ENCODE data around the gene PRKAR2A. TPM values are rescaled to one million over a fixed set of nuclear protein-coding genes. Genes with fewer than 3 reads are reported as not detected.

PRKAR2A gene
- total RNA-seq, 2 donors from 2014 or later, result 14.8 to 32.0 TPM

DNA sequence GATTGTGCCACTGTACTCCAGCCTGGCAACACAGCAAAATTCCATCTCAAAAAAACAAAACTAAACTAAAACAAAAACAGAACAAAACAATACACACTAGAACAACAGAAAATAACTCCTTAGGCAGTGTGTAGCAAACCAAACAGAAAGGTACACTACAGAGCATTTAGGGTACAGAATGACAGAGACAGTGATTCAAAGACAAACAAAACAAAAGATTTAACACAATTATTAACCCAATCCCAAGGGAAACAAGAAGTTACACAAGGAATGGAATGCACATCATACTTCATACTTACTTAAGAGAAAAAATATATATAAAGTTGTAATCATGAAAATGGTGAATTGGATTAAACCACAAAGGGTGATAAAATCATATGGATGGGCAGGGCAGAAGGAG lies 38.1 kb upstream of the PRKAR2A start:
- no peak overlapping the region for H3K4me3 ChIP-seq
- no peaks in the 10 kb centered on the region for H3K9me3 ChIP-seq
- no peak for TF ChIP-seq POLR2A (IDR thresholded peaks at IDR 0.05)
- TF ChIP-seq, protein P1, sequence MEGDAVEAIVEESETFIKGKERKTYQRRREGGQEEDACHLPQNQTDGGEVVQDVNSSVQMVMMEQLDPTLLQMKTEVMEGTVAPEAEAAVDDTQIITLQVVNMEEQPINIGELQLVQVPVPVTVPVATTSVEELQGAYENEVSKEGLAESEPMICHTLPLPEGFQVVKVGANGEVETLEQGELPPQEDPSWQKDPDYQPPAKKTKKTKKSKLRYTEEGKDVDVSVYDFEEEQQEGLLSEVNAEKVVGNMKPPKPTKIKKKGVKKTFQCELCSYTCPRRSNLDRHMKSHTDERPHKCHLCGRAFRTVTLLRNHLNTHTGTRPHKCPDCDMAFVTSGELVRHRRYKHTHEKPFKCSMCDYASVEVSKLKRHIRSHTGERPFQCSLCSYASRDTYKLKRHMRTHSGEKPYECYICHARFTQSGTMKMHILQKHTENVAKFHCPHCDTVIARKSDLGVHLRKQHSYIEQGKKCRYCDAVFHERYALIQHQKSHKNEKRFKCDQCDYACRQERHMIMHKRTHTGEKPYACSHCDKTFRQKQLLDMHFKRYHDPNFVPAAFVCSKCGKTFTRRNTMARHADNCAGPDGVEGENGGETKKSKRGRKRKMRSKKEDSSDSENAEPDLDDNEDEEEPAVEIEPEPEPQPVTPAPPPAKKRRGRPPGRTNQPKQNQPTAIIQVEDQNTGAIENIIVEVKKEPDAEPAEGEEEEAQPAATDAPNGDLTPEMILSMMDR (IDR thresholded peaks at IDR 0.05), result no peak
- H3K4me1 ChIP-seq, result no peaks in the 10 kb centered on the region
- no peaks in the 10 kb centered on the region for H3K27me3 ChIP-seq
- DNase-seq, result no peak
- H3K36me3 ChIP-seq (replicated peaks in 1 of 2; ENCODE audit: insufficient read depth in 1 of 2, low read depth in 2 of 2), result no peaks in the 10 kb centered on the region
- no peak for ATAC-seq
- H3K27ac ChIP-seq, result no peak overlapping the region
- intact Hi-C loops (cut with DNase I), result no loop called here

DNA sequence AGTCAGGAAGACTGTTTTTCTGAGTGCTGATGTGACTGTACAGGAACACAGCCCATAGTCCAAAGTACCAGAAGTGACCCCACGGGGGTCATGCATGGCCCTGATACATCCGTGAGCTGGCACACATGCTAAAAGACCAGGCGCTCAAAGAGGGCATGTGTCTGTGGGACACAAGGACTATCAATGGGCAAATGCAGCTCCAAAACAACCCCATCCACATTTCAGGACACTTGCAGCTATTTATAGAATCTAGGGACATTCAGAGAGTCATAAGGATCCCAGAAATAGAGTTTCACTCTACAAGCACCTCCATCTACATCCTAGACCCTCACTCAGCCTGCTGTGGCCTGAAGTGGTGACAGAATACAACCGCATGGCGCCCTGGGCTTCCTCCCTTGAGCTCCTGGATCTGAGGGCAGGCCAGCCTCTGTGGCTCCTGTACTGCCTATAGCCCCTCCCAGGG lies 34.0 kb upstream of the PRKAR2A start:
- H3K36me3 ChIP-seq (replicated peaks in 1 of 2; ENCODE audit: insufficient read depth in 1 of 2, low read depth in 2 of 2), result no peaks in the 10 kb centered on the region
- no peak for ATAC-seq

DNA sequence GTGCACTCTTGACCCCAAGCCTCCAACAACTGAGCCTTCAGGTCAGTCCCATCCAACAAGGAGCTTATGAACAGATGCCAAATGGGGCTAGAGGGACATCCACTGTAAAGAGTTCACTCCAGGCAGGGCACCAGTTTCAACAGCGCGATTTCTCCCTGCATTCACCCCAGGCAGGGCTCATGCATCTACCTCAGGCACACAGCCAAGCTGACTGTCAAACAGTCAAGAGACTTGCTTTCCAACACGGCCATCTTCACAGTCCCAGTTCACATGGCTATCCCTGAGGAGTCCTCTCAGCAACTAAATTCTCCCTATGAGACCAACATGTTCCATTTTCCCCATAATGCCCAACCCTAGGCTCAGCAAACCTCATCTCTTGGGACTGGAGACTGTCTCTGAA lies 33.3 kb upstream of the PRKAR2A start:
- no peaks in the 10 kb centered on the region for H3K27me3 ChIP-seq
- no peak overlapping the region for H3K4me3 ChIP-seq
- no peaks in the 10 kb centered on the region for H3K4me1 ChIP-seq
- ATAC-seq (no peak), DNase-seq (no peak)
- no peak overlapping the region for H3K27ac ChIP-seq
- no peaks in the 10 kb centered on the region for H3K9me3 ChIP-seq
- 81 to 83% methylated on average over 3 of the region's 3 CpGs for WGBS, 2 donors
- intact Hi-C loops (cut with DNase I), result no loop called here
- no peak for TF ChIP-seq POLR2A (IDR thresholded peaks at IDR 0.05)
- TF ChIP-seq, protein P1 (IDR thresholded peaks at IDR 0.05), result no peak
- no peaks in the 10 kb centered on the region for H3K36me3 ChIP-seq (replicated peaks in 1 of 2; ENCODE audit: insufficient read depth in 1 of 2, low read depth in 2 of 2)

More for the DNA sequence above, 34.0 kb upstream of the PRKAR2A start:
- WGBS, 2 donors, result 96 to 100% methylated on average over 5 of the region's 5 CpGs
- Histone ChIP-seq H3K4me3 (no peak overlapping the region), H3K4me1 (no peaks in the 10 kb centered on the region), H3K9me3 (no peaks in the 10 kb centered on the region), H3K27ac (no peak overlapping the region), H3K27me3 (no peaks in the 10 kb centered on the region)
- DNase-seq, result no peak
- TF ChIP-seq, protein P1 (IDR thresholded peaks at IDR 0.05), result no peak
- no peak for TF ChIP-seq POLR2A (IDR thresholded peaks at IDR 0.05)
- intact Hi-C loops (cut with DNase I), result no loop called here

DNA sequence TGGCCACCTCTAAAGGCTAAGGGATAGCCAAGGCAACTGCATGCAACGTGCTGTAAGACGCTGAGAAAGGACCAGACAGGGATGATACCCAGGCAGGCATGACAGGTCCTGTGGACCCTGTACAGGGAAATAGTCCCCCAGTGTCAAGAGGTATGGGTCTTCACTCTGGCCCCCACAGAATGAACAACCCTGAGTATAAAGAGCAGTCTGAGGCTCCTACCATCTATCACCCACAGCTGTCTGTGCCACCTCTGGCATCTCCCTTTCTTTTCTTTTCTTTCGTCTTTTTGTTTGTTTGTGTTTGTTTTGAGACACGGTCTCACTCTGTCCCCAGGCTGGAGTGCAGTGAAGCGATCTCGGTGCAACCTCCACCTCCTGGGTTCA lies 32.3 kb upstream of the PRKAR2A start:
- Histone ChIP-seq H3K36me3 (replicated peaks in 1 of 2; ENCODE audit: insufficient read depth in 1 of 2, low read depth in 2 of 2) (no peaks in the 10 kb centered on the region), H3K4me1 (no peaks in the 10 kb centered on the region), H3K9me3 (no peaks in the 10 kb centered on the region), H3K4me3 (no peak overlapping the region), H3K27ac (no peak overlapping the region), H3K27me3 (no peaks in the 10 kb centered on the region)
- intact Hi-C loops (cut with DNase I), result no loop called here
- DNase-seq, result no peak
- TF ChIP-seq, protein P1 (IDR thresholded peaks at IDR 0.05), result no peak
- TF ChIP-seq POLR2A (IDR thresholded peaks at IDR 0.05), result no peak
- no peak for ATAC-seq
- WGBS, 2 donors, result 86 to 88% methylated on average over 6 of the region's 6 CpGs

DNA sequence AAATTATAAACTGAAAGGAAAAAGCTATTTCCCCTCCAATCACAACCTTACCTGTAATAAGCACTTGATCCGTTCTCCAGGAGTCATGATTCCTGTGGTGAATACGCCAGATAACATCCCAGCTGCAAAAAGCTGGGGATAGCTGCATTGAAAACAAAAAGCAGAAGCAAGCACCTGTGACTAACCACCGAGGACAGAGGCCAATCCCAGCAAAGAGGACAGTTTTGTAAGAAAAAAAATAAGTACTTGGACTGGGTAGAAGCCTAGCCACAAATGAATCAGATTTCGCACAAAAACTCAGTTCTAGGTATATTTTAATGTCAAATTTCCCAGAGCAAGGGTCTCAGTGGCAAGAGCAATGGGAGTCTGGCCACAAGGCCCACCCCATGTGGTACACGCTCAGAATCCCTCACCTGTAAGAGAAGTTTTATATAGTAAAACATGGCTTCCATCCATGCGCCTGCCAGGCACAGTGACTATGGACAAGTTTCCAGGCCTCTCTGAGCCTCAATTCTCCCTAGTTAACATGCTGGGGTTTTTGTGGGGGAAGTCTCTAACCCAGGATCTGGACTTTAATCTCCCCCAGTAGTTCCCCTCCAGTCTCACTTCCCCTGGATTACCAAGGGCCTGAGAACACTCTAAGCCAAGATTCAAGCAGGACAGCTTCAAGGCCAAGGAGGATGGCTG lies 31.8 kb upstream of the PRKAR2A start:
- 90% methylated on average over 5 to 6 of the region's 6 CpGs for WGBS, 2 donors
- intact Hi-C loops (cut with DNase I), result no loop called here
- Histone ChIP-seq H3K27ac (no peak overlapping the region), H3K4me1 (no peaks in the 10 kb centered on the region), H3K36me3 (replicated peaks in 1 of 2; ENCODE audit: insufficient read depth in 1 of 2, low read depth in 2 of 2) (no peaks in the 10 kb centered on the region), H3K4me3 (no peak overlapping the region), H3K27me3 (no peaks in the 10 kb centered on the region), H3K9me3 (no peaks in the 10 kb centered on the region)
- no peak for DNase-seq
- ATAC-seq, result no peak
- TF ChIP-seq, protein P1 (IDR thresholded peaks at IDR 0.05), result no peak
- TF ChIP-seq POLR2A (IDR thresholded peaks at IDR 0.05), result no peak

Data from body of pancreas (tissue), 4 donors.